ENCODE data around the gene ALDOB.
A peak's percentile ranks its signal among the peaks of the same experiment; 100 is the strongest.

Gene ALDOB

GRCh38 chr9:101455656-101456240 is 20.2 kb upstream of the ALDOB start:
- DNase-seq: no peak

- DNase-seq: no peak
Observed at GRCh38 chr9:101453776-101454570, 18.4 kb upstream of the ALDOB start.

GRCh38 chr9:101451498-101451897 is 15.9 kb upstream of the ALDOB start:
- DNase-seq: no peak

GRCh38 chr9:101450931-101451330 is 15.4 kb upstream of the ALDOB start:
- DNase-seq: no peak

GRCh38 chr9:101449071-101449721 is 13.6 kb upstream of the ALDOB start:
- peak; percentile 66 for DNase-seq

GRCh38 chr9:101448680-101449070 is 13.1 kb upstream of the ALDOB start:
- no peak for DNase-seq

GRCh38 chr9:101446732-101447131 is 11.2 kb upstream of the ALDOB start:
- DNase-seq: no peak

GRCh38 chr9:101445353-101446029 is 9.9 kb upstream of the ALDOB start:
- no peak for DNase-seq

GRCh38 chr9:101443364-101443771 is 7.8 kb upstream of the ALDOB start:
- peak; percentile 62 for DNase-seq

GRCh38 chr9:101442736-101443135 is 7.2 kb upstream of the ALDOB start:
- DNase-seq: no peak

- DNase-seq: no peak
Observed at GRCh38 chr9:101442318-101442717, 6.7 kb upstream of the ALDOB start.

GRCh38 chr9:101440714-101441230 is 5.2 kb upstream of the ALDOB start:
- DNase-seq: no peak

GRCh38 chr9:101438523-101438922 is 2.9 kb upstream of the ALDOB start:
- DNase-seq: no peak

- no peak for DNase-seq
Observed at GRCh38 chr9:101437806-101438232, 2.2 kb upstream of the ALDOB start.

- no peak for DNase-seq
Observed at GRCh38 chr9:101434998-101435397, 576 bp downstream of the ALDOB start.

- no peak for DNase-seq
Observed at GRCh38 chr9:101433229-101433628, 2.3 kb downstream of the ALDOB start.

GRCh38 chr9:101432740-101433139 is 2.8 kb downstream of the ALDOB start:
- DNase-seq: no peak

GRCh38 chr9:101432171-101432570 is 3.4 kb downstream of the ALDOB start:
- no peak for DNase-seq

GRCh38 chr9:101429736-101430135 is 5.8 kb downstream of the ALDOB start:
- DNase-seq: no peak

- no peak for DNase-seq
Observed at GRCh38 chr9:101428909-101429308, 6.7 kb downstream of the ALDOB start.

- DNase-seq: no peak
Observed at GRCh38 chr9:101427957-101428655, 7.5 kb downstream of the ALDOB start.

- DNase-seq: no peak
Observed at GRCh38 chr9:101427358-101427757, 8.2 kb downstream of the ALDOB start.

- DNase-seq: no peak
Observed at GRCh38 chr9:101421653-101422065, 13.9 kb downstream of the ALDOB start.

Data from NCI-H2107 (cell line).